Gastrocnemius medialis (tissue), 4 donors: ENCODE measurements around the gene NEIL1.

Source experiments
- POLR2A ChIP-seq, 2 donors: fragments of 450-650 bp; IDR thresholded peaks; one replicate each; pipeline ENCODE4 v1.6.1; 2017; ENCODE audit warnings: antibody characterized with exemption in 2 of 2, mild to moderate bottlenecking in 2 of 2, moderate library complexity in 2 of 2
- TF ChIP-seq, protein P1 (sequence below), 5 experiments: fragments of 450-650 bp in 3 of 5; fragments of 200-600 bp in 2 of 5; sonication (generic) in 2 of 5; IDR thresholded peaks in 4 of 5; conservative IDR thresholded peaks in 1 of 5; 1 replicate in 4 of 5; 2 replicates in 1 of 5; pipeline ENCODE4 v1.5.1; 2016 to 2019; ENCODE audit warnings: antibody characterized with exemption in 5 of 5, mild to moderate bottlenecking in 3 of 5, moderate library complexity in 3 of 5

DNA sequence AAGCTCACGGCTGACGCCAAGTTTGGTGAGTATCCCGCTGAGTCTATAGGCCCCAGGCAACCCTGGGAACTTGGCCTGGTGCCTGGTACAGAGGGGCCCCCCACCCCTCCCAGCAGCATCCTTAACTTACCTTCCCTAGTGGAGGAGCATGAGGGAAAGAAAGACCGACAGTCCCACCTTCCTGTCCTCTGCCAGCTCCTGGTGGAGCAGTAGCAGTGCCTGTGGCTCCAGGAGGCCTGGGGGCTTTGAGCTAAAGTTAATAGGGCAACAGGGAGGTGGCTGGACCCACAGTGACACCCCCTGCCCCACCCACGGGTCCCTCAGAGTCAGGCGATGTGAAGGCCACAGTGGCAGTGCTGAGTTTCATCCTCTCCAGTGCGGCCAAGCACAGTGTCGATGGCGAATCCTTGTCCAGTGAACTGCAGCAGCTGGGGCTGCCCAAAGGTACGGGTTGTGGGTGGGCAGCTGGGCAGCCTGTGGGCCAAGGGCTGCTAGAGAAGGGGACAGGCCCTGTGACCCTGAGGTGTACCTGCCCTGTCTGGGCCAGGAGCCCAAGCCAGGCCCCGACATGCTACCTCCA is 8.1 kb upstream of the NEIL1 start:
- TF ChIP-seq POLR2A (IDR thresholded peaks at IDR 0.05): no peak
- TF ChIP-seq, protein P1, sequence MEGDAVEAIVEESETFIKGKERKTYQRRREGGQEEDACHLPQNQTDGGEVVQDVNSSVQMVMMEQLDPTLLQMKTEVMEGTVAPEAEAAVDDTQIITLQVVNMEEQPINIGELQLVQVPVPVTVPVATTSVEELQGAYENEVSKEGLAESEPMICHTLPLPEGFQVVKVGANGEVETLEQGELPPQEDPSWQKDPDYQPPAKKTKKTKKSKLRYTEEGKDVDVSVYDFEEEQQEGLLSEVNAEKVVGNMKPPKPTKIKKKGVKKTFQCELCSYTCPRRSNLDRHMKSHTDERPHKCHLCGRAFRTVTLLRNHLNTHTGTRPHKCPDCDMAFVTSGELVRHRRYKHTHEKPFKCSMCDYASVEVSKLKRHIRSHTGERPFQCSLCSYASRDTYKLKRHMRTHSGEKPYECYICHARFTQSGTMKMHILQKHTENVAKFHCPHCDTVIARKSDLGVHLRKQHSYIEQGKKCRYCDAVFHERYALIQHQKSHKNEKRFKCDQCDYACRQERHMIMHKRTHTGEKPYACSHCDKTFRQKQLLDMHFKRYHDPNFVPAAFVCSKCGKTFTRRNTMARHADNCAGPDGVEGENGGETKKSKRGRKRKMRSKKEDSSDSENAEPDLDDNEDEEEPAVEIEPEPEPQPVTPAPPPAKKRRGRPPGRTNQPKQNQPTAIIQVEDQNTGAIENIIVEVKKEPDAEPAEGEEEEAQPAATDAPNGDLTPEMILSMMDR (IDR thresholded peaks at IDR 0.05 in 4 of 5, conservative IDR thresholded peaks at IDR 0.05 in 1 of 5): no peak
